GM12801 (cell line): ENCODE measurements around the gene INTS6.

Source experiments
- CTCF ChIP-seq: IDR thresholded peaks from one replicate; pipeline ENCODE4 v1.5.1; 2011; ENCODE audit warnings: control low read depth; ENCODE audit not compliant: insufficient read length; ENCODE audit errors: extremely low read depth

Gene INTS6

GRCh38 chr13:51455532-51455931, 2.7 kb upstream of the INTS6 start:
- TF ChIP-seq CTCF: no peak

- no peak for TF ChIP-seq CTCF
Measured at GRCh38 chr13:51453959-51454703, 1.3 kb upstream of the INTS6 start.

- TF ChIP-seq CTCF: no peak
Measured at GRCh38 chr13:51453207-51453958, 547 bp upstream of the INTS6 start.

GRCh38 chr13:51451467-51452360, 1.1 kb downstream of the INTS6 start:
- no peak for TF ChIP-seq CTCF

- TF ChIP-seq CTCF: no peak
Measured at GRCh38 chr13:51451134-51451466, 1.7 kb downstream of the INTS6 start.

GRCh38 chr13:51449018-51449417, 3.8 kb downstream of the INTS6 start:
- TF ChIP-seq CTCF: no peak

- no peak for TF ChIP-seq CTCF
Measured at GRCh38 chr13:51444922-51445321, 7.9 kb downstream of the INTS6 start.
